GM19043 (cell line): ENCODE measurements around the gene SLC26A8.
"Not testable (repeated sequence)": the region's sequence is repeated elsewhere in the genome, so short reads cannot be mapped to it uniquely, and the experiment has no call there.

Source experiments
- ATAC-seq: cut with Tn5 transposase; IDR thresholded peaks from one replicate; pipeline ENCODE4 v1.9.1; 2021; ENCODE audit warnings: low read depth; ENCODE audit not compliant: unreplicated experiment

The SLC26A8 gene

DNA sequence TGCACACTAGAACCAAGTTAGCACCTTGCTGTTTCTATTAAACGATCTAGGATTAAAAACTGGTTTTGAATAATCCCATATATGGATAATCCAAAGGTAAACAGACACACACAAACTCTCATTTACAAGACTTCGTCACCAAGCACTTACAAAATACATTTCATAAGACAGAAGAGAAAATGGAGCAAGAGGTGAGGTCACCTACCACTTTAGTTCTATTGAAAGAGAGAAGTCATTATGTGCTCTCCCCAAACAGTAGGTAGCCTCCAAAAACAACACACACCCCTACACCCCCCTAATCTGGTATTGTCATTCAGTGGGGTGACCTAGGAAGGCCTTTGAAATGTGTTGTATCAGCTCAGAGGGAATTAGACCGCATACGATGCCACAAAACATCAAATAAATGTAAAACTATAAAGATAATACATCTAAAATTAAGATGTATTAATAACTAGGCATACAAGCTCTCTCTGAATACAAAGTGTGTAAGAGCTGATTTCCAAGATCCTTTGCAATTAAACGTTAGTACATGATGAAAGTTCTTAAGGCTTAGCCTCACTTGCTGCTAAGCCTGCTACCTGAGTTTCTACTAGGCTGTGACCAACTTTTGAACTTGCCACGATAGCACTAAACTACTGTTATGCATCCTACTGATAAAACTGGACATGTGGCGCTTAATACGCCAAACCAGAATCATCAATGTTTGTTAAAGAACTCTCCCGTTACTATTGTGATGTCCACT, 105.2 kb downstream of the SLC26A8 start:
- ATAC-seq = no peak

DNA sequence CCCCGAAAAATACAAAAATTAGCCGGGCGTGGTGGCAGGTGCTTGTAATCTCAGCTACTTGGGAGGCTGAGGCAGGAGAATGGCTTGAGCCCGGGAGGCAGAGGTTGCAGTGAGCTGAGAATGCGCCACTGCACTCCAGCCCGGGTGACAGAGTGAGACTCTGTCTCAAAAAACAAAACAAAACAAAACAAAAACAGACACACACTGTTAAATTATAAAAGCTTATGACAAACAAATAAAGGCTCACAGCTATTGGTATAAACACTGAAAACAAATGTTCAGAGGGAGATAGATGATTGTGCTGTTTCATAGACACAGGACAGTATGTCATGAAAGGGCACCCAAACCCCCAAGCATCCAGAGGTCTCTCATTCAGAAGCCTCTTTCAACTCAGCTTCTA, 107.5 kb downstream of the SLC26A8 start:
- not testable (repeated sequence) for ATAC-seq

DNA sequence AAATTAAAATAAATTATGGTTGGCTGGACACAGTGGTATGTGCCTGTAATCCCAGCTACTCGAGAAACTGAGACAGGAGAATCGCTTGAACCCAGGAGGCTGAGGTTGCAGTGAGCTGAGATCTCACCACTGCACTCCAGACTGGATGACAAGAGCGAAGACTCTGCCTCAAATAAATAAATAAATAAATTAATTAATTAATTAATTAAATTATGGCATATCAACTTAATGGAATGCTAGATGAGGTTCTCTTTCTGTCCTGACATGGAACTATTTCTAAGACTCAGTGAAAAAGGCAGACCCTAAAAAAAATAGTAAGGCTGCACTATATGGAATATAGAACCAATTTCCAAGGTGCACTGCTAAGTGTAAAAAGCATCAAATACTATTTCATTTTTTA, 108.4 kb downstream of the SLC26A8 start:
- no peak for ATAC-seq

DNA sequence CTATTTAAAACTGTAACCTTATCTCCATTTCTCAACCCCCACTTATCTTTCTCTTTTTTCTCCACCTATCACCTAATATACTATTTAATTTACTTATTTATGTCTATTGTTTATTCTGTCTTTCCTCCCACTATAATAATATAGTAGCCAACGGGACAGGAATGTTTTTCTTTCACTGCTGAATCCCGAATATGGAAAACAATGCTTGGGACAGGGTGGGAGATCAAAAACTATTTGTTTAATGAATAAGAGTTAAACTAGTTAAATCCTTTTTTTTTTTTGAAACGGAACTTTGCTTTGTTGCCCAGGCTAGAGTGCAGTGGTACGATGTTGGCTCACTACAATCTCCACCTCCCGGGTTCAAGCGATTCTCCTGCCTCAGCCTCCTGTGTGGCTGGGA, 109.9 kb downstream of the SLC26A8 start:
- ATAC-seq = no peak

DNA sequence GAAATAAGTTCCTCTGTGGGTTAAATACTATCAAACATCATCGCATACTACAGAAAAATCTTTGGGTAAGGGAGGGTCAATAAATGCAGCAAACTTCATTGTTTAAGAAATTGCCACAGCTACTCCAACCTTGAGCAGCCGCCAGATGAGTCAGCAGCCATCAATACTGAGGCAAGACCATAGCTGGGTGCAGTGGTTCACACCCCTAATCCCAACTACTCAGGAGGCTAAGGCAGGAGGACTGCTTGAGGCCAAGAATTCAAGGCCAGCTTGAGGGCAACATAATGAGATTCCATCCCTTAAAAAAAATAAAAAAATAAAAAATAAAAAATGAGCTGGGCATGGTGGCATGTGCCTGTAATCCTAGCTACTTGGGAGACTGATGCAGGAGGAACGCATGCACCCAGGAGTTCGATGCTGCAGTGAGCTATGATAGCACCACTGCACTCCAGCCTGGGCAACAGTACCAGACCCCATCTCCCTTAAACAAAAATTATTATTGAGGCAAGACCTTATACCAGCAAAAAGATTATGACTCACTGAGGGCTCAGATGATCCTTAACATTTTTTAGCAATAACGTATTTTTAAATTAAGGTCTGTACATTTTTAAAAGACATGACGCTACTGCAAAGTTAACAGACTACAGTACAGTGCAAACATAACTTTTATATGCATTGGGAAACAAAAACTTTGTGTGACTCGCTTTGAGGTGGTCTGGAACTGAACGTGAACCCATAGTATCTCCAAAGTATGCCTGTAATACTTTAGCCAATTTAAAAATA, 112.4 kb downstream of the SLC26A8 start:
- no peak for ATAC-seq

DNA sequence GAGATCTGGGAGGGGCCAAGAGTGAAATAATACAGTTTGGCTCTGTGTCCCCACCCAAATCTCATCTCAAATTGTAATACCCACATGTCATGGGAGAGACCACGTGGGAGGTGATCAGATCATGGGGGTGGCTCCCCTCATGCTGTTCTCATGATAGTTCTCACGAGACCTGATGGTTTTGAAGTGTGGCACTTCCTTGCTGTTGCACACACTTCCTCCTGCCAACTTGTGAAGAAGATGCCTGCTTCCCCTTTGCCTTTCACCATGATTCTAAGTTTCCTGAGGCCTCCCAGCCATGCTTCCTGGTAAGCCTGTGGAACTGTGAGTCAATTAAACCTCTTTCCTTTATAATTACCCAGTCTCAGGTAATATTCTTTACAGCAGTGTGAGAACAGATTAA, 114.9 kb downstream of the SLC26A8 start:
- ATAC-seq = not testable (repeated sequence)

DNA sequence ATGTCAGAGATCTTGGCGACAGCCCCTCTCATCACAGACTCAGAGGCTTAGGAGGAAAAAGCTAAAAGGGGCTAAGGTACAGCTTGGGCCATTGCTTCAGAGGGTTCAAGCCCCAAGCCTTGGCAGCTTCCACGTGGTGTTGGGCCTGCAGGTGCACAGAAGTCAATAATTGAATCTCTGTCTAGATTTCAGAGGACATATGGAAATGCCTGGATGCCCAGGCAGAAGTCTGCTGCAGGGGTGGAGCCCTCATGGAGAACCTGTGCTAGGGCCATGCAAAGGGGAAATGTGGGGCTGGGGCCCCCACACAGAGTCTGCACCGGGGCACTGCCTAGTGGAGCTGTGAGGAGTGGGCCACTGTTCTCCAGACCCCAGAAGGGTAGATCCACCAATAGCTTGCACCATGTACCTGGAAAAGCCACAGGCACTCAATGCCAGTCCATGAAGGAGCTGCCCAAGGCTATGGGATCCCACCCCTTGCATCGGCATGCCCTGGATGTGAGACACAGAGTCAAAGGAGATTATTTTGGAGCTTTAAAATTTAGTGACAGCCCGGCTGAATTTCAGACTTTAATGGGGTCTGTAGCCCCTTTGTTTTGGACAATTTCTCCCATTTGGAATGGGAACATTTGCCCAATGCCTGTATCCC, 115.6 kb downstream of the SLC26A8 start:
- not testable (repeated sequence) for ATAC-seq

DNA sequence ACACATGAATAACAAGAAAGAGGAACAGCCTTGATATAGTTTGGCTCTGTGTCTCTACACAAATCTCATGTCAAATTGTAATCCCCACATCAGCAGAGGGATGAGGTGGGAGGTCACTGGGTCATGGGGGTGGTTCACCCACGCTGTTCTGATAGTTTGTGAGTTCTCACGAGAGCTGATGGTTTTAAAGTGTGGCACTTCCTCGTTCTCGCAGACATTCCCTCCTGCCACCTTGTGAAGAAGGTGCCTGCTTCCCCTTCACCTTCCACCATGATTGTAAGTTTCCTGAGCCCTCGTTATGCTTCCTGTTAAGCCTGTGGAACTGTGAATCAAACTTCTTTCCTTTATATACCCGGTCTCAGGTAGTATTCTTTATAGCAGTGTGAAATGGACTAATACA, 116.7 kb downstream of the SLC26A8 start:
- ATAC-seq = no peak

DNA sequence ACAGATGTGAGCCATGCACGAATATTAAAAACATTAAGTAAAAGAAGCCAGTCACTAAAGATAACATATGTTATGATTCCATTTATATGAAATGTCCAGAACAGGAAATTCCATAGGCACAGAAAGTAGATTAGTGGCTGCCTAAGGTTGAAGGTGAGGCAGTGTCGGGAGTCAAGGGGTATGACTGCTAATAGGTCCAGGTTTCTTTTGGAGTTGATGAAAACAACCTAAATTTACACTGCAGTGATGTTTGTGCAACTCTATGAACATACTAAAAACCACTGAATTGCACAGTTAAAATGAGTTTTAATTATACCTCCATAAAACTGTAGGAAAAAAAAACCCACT, 118.0 kb downstream of the SLC26A8 start:
- ATAC-seq = no peak

DNA sequence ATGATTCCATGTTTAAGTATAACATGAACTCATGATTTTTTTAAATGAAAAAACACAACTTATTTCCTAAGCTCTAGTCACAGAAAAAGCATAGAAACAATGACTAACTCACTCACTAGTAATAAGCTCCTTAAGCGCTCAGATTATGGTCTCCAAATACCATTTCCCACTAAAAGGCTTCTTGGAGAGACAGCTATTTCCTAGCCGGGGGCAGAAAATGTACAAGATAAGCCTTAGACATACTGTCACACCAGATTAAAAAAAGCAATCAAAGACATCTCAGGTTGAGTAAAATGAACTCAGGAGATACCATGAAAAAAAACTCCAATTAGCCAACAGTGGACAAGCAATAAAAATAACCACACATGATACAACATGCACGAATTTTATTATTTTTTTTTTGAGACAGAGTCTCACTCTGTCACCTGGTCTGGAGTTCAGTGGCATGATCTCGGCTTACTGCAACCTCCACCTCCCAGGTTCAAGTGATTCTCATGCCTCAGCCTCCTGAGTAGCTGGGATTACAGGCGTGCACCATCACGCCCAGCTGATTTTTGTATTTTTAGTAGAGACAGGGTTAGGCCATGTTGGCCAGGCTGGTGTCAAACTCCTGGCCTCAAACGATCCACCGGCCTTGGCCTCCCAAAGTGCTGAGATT, 118.5 kb downstream of the SLC26A8 start:
- ATAC-seq = no peak

DNA sequence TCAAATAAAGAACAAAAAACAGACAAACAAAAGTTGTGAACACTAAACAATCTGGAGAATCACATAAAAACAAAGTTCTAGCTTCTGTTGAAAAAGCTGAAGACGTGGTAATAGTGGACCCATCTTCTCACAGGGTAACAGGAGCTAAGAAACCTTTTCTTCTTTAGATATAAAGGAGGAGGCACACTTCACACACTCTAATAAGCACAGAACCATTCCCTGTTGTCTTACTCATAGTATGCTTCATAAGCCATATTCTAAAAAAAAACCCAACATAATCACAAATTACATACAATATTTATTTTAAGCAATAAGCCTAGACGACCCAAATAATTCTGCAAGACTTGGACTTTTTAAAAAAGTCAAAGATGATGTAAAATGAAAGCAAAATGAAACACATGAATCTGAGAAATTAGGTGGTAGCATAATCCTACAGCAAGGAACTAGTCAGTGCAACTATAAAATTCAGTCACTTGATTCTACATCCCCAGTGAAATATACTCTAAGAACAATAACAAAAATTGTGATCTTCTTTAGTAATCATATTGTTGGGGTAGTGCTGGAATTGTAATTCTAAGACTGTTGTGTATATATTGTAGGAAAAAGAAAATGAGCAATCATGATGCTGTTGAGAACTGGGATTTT, 119.2 kb downstream of the SLC26A8 start:
- no peak for ATAC-seq

DNA sequence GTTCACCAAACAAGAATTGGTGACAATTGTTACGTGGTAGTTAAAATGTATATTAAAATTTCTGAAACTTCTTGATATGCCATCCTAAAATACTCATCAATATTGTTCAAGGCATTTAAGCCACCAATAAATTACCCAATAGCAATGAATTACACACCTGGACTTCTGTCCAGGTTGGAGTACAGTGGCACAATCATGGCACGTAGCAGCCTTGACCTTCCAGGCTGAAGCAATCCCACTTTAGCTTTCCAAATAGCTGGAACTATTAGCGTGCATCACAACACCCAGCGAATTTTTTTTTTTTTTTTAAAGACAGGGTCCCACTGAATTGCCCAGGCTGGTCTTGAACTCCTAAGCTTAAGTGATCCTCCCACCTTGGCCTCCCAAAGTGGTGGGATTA, 120.8 kb downstream of the SLC26A8 start:
- no peak for ATAC-seq

DNA sequence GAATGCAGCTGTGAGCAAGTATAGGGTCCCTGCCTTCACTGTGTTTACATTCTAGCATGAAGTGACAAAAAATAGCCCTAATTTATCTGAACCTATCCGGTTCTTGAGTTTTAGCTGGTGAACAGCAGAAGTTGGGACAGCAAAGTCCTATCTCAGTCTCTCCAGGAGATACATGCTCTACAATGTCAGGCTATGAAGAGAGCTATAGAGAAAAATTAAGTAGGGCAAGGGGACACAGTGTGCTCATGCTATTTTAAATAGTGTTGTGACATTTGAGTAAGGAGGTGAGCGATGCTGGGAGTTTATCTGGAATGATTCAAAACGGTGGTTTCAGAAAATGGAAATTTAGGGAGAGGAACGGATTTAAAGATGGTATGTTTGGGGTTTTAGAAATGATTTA, 124.0 kb downstream of the SLC26A8 start:
- ATAC-seq = no peak

DNA sequence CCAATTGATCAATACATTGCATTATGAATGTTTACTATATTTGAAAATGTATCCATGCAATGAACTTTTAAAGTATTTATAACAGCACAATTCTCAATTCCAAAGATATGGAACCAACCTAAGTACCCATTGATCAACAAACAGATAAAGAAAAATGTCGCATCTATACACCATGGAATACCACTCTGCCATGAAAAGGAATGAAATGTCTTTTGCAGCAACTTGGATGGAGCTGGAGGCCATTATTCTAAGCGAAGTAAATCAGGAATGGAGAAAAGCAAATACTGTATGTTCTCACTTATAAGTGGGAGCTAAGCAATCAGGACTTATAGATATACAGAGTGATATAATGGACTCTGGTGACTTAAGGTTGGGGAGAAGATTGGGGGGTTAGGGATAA, 126.4 kb downstream of the SLC26A8 start:
- no peak for ATAC-seq

DNA sequence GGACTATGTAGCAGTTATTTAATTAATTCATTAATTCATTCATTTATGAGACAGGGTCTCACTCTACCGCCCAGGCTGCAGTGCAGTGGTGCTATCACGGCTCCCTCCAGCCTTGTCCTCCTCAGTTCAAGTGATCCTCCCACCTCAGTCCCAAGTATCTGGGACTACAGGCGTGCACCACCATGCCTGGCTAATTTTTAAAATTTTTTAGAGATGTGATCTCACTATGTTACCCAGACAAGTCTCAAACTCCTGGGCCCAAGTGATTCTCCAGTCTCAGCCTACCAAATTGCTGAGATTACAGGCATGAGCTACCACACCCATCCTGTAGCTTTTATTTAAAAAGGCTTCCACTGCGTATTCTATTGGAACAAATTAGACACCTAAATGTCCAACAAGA, 127.0 kb downstream of the SLC26A8 start:
- no peak for ATAC-seq

DNA sequence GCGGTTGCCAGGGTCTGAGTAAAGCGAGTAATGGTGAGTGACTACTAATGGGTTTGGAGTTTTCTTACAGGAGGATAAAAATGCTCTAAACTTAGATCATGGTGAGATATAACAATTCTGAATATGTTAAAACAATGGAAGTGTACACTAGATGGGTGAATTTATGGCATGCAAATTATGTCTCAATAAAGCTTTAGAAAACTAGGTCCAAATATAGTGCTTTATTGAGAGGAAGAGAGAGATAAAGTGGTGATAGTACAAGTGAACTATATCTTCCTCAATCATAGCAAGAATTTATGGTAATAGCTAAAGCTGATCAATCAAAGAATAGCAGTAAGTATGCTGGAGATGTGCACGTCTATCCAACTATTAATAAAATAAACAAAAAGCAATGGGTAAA, 127.4 kb downstream of the SLC26A8 start:
- ATAC-seq = no peak

DNA sequence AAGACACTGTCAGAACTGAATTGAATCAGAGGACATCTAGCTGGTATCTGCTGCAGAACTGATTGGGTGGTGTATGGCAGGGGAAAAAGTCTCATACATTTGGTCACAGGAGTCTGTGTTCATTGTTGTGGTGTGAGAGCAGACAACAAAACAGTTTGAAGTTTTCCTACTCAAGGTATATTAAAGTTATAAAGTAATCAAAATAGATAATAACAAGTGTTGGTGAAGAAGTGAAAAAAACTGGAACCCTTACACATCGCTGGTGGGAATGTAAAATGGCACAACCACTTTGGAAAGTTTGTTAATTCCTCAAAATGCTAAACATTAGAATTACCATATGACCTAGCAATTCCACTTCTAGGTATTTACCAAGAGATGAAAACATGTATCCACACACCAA, 128.2 kb downstream of the SLC26A8 start:
- ATAC-seq = no peak

DNA sequence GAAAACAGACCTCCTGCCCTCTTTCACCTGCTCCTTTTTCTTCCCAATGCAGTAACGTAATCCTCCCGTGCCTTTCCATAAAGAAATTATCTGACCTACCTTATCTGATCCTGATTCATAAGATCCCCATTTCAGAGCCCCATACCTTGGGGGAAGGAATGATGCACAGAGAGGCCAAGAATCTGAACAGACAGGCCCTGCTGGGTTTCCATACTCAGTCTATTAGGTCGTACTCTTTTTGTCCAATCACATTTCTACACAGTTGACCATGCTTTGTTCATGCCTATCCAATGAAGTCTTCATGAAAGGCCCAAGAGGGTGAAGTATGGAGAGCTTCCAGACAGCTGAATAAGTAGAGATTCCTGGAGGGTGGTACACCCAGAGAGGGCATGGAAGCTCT, 128.9 kb downstream of the SLC26A8 start:
- ATAC-seq = no peak

DNA sequence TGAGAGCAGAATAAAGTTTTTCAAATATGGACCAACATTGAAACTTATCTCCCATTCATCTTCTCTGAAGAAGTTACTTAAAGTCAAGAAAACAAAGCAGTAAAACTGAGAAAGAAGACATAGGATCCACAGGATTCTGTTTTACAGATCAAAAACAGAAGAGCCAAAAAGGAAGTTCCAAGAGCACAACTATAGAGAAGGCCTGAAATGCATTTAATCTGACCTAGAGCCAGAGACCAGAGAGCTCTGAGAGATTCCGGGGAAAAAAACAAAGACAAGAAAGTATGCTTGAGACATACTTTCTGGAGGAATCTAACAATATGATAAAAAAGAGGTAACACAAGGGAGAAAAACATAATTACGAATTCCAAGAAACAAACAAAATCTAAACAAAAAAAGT, 129.7 kb downstream of the SLC26A8 start:
- no peak for ATAC-seq
